ENCODE data around the gene PLOD3. TPM values are rescaled to one million over a fixed set of nuclear protein-coding genes. Genes with fewer than 3 reads are reported as not detected.

The PLOD3 gene
- total and polyA plus RNA-seq, 5 donors from 2014 or later: 13.8 to 35.4 (median 15.0) TPM

- no peak for DNase-seq
- H3K9me3 Mint-ChIP-seq: peaks cover 0 to 2% (median 0%) of the 10 kb centered on the region in 7 donors
- Histone ChIP-seq H3K36me3 (ENCODE audit: control insufficient read depth, insufficient read depth, low read length) (no peaks in the 10 kb centered on the region), H3K27ac (ENCODE audit: insufficient read depth, low read length, poor library complexity, severe bottlenecking) (no peak overlapping the region), H3K4me3 (ENCODE audit: low read depth, low read length) (no peak overlapping the region), H3K4me1 (ENCODE audit: control insufficient read depth, insufficient read depth, low read length, poor library complexity, severe bottlenecking) (peaks cover under 1% of the 10 kb centered on the region), H3K9me3 (ENCODE audit: control insufficient read depth in 2 of 2, low read length in 2 of 2) (no peaks in the 10 kb centered on the region), H3K27me3 (ENCODE audit: control insufficient read depth, insufficient read depth, low read length) (peaks cover 7% of the 10 kb centered on the region)
- peaks cover 0 to 14% (median 5%) of the 10 kb centered on the region in 4 donors for H3K4me1 Mint-ChIP-seq
- H3K4me3 Mint-ChIP-seq: no peak overlapping the region
- H3K27ac Mint-ChIP-seq: no peak overlapping the region
- peaks cover 46% of the 10 kb centered on the region for H3K27me3 Mint-ChIP-seq
- no peaks in the 10 kb centered on the region for H3K36me3 Mint-ChIP-seq
- ATAC-seq (ENCODE audit: low read depth in 2 of 2): no peak
These were observed 32.0 kb downstream of the PLOD3 start for GRCh38 chr7:101185258-101185839.

- Mint-ChIP-seq H3K36me3 (no peaks in the 10 kb centered on the region), H3K27ac (no peak within 1 kb of the TSS), H3K4me3 (peak within 1 kb of the TSS in 2 of 4 donors; percentile 26 to 68), H3K4me1 (peaks cover 0 to 19% (median 9%) of the 10 kb centered on the region in 4 donors), H3K27me3 (peaks cover 73% of the 10 kb centered on the region), H3K9me3 (peaks cover 0 to 2% (median 0%) of the 10 kb centered on the region in 7 donors)
- ATAC-seq (ENCODE audit: low read depth in 2 of 2): no peak
- no peaks in the 10 kb centered on the region for H3K9me3 ChIP-seq (ENCODE audit: control insufficient read depth in 2 of 2, low read length in 2 of 2)
- H3K27me3 ChIP-seq (ENCODE audit: control insufficient read depth, insufficient read depth, low read length): peaks cover 24% of the 10 kb centered on the region
- H3K4me1 ChIP-seq (ENCODE audit: control insufficient read depth, insufficient read depth, low read length, poor library complexity, severe bottlenecking): peaks cover 11% of the 10 kb centered on the region
- no peak for DNase-seq
- H3K4me3 ChIP-seq (ENCODE audit: low read depth, low read length): no peak within 1 kb of the TSS
- no peak within 1 kb of the TSS for H3K27ac ChIP-seq (ENCODE audit: insufficient read depth, low read length, poor library complexity, severe bottlenecking)
- no peaks in the 10 kb centered on the region for H3K36me3 ChIP-seq (ENCODE audit: control insufficient read depth, insufficient read depth, low read length)
These were observed 37.1 kb downstream of the PLOD3 start, which contains the start of gene NAT16 for GRCh38 chr7:101180130-101180755. Gene NAT16, minus strand, starts transcription at chr7:101180293. Its CDS starts 5,486 bp downstream, at chr7:101174807.

- peaks cover 75% of the 10 kb centered on the region for H3K27me3 Mint-ChIP-seq
- peaks cover 11% of the 10 kb centered on the region for H3K4me1 ChIP-seq (ENCODE audit: control insufficient read depth, insufficient read depth, low read length, poor library complexity, severe bottlenecking)
- no peaks in the 10 kb centered on the region for H3K36me3 Mint-ChIP-seq
- no peak overlapping the region for H3K4me3 ChIP-seq (ENCODE audit: low read depth, low read length)
- H3K27me3 ChIP-seq (ENCODE audit: control insufficient read depth, insufficient read depth, low read length): peaks cover 28% of the 10 kb centered on the region
- DNase-seq (no peak), ATAC-seq (ENCODE audit: low read depth in 2 of 2) (no peak)
- H3K4me1 Mint-ChIP-seq: peaks cover 0 to 21% (median 11%) of the 10 kb centered on the region in 4 donors
- no peaks in the 10 kb centered on the region for H3K36me3 ChIP-seq (ENCODE audit: control insufficient read depth, insufficient read depth, low read length)
- H3K9me3 ChIP-seq (ENCODE audit: control insufficient read depth in 2 of 2, low read length in 2 of 2): no peaks in the 10 kb centered on the region
- no peak overlapping the region for H3K4me3 Mint-ChIP-seq
- H3K27ac ChIP-seq (ENCODE audit: insufficient read depth, low read length, poor library complexity, severe bottlenecking): no peak overlapping the region
- H3K9me3 Mint-ChIP-seq: peaks cover 0 to 2% (median 0%) of the 10 kb centered on the region in 7 donors
- no peak overlapping the region for H3K27ac Mint-ChIP-seq
These were observed 37.7 kb downstream of the PLOD3 start for GRCh38 chr7:101179713-101180112.

DNA sequence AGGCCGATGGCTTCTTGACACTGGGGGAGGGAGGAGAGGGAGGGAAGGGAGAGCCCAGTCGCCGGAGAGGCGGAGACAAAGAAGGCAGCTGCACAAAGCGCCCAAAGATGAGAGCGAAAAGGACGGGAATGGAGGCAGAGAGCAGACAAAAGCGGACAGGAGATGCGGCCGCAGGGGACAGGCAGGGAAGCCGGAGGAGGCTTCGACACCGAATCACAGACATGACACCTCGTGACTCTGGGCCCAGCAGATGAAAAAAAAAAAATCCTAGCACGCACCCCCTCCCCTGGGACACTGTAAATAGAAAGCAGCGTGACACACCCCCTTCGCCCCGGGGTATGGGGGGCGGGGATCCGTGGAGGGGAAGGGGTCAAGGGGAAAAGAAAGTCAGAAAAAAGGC lies 38.3 kb downstream of the PLOD3 start:
- H3K4me3 Mint-ChIP-seq: peak overlapping the region in 2 of 4 donors; percentile 19 to 68

GRCh38 chr7:101177644-101178043 lies 39.7 kb downstream of the PLOD3 start:
- H3K27ac ChIP-seq (ENCODE audit: insufficient read depth, low read length, poor library complexity, severe bottlenecking): no peak overlapping the region
- no peaks in the 10 kb centered on the region for H3K36me3 Mint-ChIP-seq
- H3K36me3 ChIP-seq (ENCODE audit: control insufficient read depth, insufficient read depth, low read length): no peaks in the 10 kb centered on the region
- H3K27ac Mint-ChIP-seq: no peak overlapping the region
- ATAC-seq (ENCODE audit: low read depth in 2 of 2) (no peak), DNase-seq (no peak)
- H3K4me1 ChIP-seq (ENCODE audit: control insufficient read depth, insufficient read depth, low read length, poor library complexity, severe bottlenecking): peaks cover 30% of the 10 kb centered on the region
- no peaks in the 10 kb centered on the region for H3K9me3 ChIP-seq (ENCODE audit: control insufficient read depth in 2 of 2, low read length in 2 of 2)
- peaks cover 0 to 5% (median 0%) of the 10 kb centered on the region in 7 donors for H3K9me3 Mint-ChIP-seq
- H3K4me3 Mint-ChIP-seq: peak overlapping the region in 1 of 4 donors; percentile 71
- H3K27me3 ChIP-seq (ENCODE audit: control insufficient read depth, insufficient read depth, low read length): peaks cover 30% of the 10 kb centered on the region
- H3K27me3 Mint-ChIP-seq: peaks cover 84% of the 10 kb centered on the region
- no peak overlapping the region for H3K4me3 ChIP-seq (ENCODE audit: low read depth, low read length)
- H3K4me1 Mint-ChIP-seq: peaks cover 0 to 39% (median 16%) of the 10 kb centered on the region in 4 donors

More for the DNA sequence above, 38.3 kb downstream of the PLOD3 start:
- Mint-ChIP-seq H3K27me3 (peaks cover 77% of the 10 kb centered on the region), H3K36me3 (no peaks in the 10 kb centered on the region), H3K27ac (no peak overlapping the region), H3K9me3 (peaks cover 0 to 2% (median 0%) of the 10 kb centered on the region in 7 donors), H3K4me1 (peaks cover 0 to 27% (median 13%) of the 10 kb centered on the region in 4 donors)
- ATAC-seq (ENCODE audit: low read depth in 2 of 2) (no peak), DNase-seq (no peak)
- Histone ChIP-seq H3K36me3 (ENCODE audit: control insufficient read depth, insufficient read depth, low read length) (no peaks in the 10 kb centered on the region), H3K4me3 (ENCODE audit: low read depth, low read length) (no peak overlapping the region), H3K27me3 (ENCODE audit: control insufficient read depth, insufficient read depth, low read length) (peaks cover 29% of the 10 kb centered on the region), H3K4me1 (ENCODE audit: control insufficient read depth, insufficient read depth, low read length, poor library complexity, severe bottlenecking) (peaks cover 15% of the 10 kb centered on the region), H3K9me3 (ENCODE audit: control insufficient read depth in 2 of 2, low read length in 2 of 2) (no peaks in the 10 kb centered on the region), H3K27ac (ENCODE audit: insufficient read depth, low read length, poor library complexity, severe bottlenecking) (no peak overlapping the region)

- DNase-seq: no peak
- no peak overlapping the region for H3K27ac ChIP-seq (ENCODE audit: insufficient read depth, low read length, poor library complexity, severe bottlenecking)
- H3K27me3 Mint-ChIP-seq: peaks cover 80% of the 10 kb centered on the region
- H3K9me3 ChIP-seq (ENCODE audit: control insufficient read depth in 2 of 2, low read length in 2 of 2): no peaks in the 10 kb centered on the region
- H3K4me3 ChIP-seq (ENCODE audit: low read depth, low read length): no peak overlapping the region
- no peaks in the 10 kb centered on the region for H3K36me3 Mint-ChIP-seq
- peaks cover 0 to 45% (median 21%) of the 10 kb centered on the region in 4 donors for H3K4me1 Mint-ChIP-seq
- H3K36me3 ChIP-seq (ENCODE audit: control insufficient read depth, insufficient read depth, low read length): no peaks in the 10 kb centered on the region
- H3K27ac Mint-ChIP-seq: no peak overlapping the region
- H3K9me3 Mint-ChIP-seq: peaks cover 0 to 6% (median 3%) of the 10 kb centered on the region in 7 donors
- peaks cover 31% of the 10 kb centered on the region for H3K27me3 ChIP-seq (ENCODE audit: control insufficient read depth, insufficient read depth, low read length)
- H3K4me3 Mint-ChIP-seq: peak overlapping the region in 1 of 4 donors; percentile 41
- peaks cover 44% of the 10 kb centered on the region for H3K4me1 ChIP-seq (ENCODE audit: control insufficient read depth, insufficient read depth, low read length, poor library complexity, severe bottlenecking)
- ATAC-seq (ENCODE audit: low read depth in 2 of 2): no peak
These were observed 41.7 kb downstream of the PLOD3 start for GRCh38 chr7:101175664-101176063.

DNA sequence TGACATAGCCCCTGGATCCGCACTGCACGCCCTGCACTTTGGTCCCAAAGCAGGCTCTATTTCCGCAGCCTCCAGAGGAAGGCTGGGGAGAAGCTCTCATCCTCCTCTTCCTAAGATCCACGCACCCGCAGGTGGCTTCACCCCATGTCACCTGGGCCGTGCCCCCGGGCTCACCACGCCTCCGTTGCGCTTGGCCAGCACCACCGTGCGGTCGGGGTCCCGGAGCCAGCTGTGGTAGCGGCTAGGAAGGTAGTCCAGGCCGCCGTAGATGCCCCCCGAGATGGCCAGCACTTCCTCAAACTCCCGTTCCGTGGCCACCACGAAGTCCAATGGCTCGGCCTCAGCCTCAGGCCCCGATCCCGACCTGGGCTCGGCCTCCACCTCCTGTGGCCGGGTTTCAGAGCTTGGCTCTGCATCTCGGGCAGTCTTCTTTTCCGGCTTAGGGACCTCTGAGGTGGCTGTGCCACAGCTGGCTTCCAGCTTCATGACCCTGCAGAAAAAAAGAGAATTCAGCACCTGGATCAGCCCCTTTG lies 43.0 kb downstream of the PLOD3 start:
- H3K9me3 ChIP-seq (ENCODE audit: control insufficient read depth in 2 of 2, low read length in 2 of 2): no peaks in the 10 kb centered on the region
- peaks cover 2 to 54% (median 27%) of the 10 kb centered on the region in 4 donors for H3K4me1 Mint-ChIP-seq

More for the DNA sequence above, 43.0 kb downstream of the PLOD3 start:
- peaks cover 42% of the 10 kb centered on the region for H3K27me3 ChIP-seq (ENCODE audit: control insufficient read depth, insufficient read depth, low read length)
- Mint-ChIP-seq H3K9me3 (peaks cover 0 to 8% (median 3%) of the 10 kb centered on the region in 7 donors), H3K27ac (peak overlapping the region in 1 of 3 donors; percentile 60), H3K27me3 (peaks cover 87% of the 10 kb centered on the region), H3K36me3 (no peaks in the 10 kb centered on the region), H3K4me3 (peak overlapping the region in 2 of 4 donors; percentile 68 to 70)
- DNase-seq (no peak), ATAC-seq (ENCODE audit: low read depth in 2 of 2) (no peak)
- no peak overlapping the region for H3K27ac ChIP-seq (ENCODE audit: insufficient read depth, low read length, poor library complexity, severe bottlenecking)
- no peaks in the 10 kb centered on the region for H3K36me3 ChIP-seq (ENCODE audit: control insufficient read depth, insufficient read depth, low read length)
- H3K4me3 ChIP-seq (ENCODE audit: low read depth, low read length): no peak overlapping the region
- H3K4me1 ChIP-seq (ENCODE audit: control insufficient read depth, insufficient read depth, low read length, poor library complexity, severe bottlenecking): peaks cover 44% of the 10 kb centered on the region

Data from CD4-positive, CD25-positive, alpha-beta regulatory T cell (primary cell).